RWPE1 (cell line): ENCODE data around the gene DMTF1.

Experiments
- CTCF ChIA-PET: fragments of 350-600 bp; sonication (Branson Sonifier 250); formaldehyde crosslinking; extraction: SDS; loops from one replicate; lab custom pipeline; 2021; lab: Yijun Ruan, JAX
- POLR2A ChIA-PET: fragments of 400-600 bp; formaldehyde crosslinking; extraction: SDS; loops from one replicate; lab custom pipeline; 2020; ENCODE audit warnings: antibody characterized with exemption; ENCODE audit not compliant: low non-redundant PET; lab: Yijun Ruan, JAX
- DNase-seq: peaks from one replicate; pipeline ENCODE4 v3.0.0; 2012; ENCODE audit warnings: low spot score
- H3K27ac ChIP-seq: fragments of 450-650 bp; 2 replicates; pipeline ENCODE4 v1.5.1; 2017
- TF ChIP-seq, protein P1 (sequence below): fragments of 450-650 bp; conservative IDR thresholded peaks from 2 replicates; pipeline ENCODE4 v1.5.1; 2017; ENCODE audit warnings: low read depth, mild to moderate bottlenecking

DMTF1 gene

DNA sequence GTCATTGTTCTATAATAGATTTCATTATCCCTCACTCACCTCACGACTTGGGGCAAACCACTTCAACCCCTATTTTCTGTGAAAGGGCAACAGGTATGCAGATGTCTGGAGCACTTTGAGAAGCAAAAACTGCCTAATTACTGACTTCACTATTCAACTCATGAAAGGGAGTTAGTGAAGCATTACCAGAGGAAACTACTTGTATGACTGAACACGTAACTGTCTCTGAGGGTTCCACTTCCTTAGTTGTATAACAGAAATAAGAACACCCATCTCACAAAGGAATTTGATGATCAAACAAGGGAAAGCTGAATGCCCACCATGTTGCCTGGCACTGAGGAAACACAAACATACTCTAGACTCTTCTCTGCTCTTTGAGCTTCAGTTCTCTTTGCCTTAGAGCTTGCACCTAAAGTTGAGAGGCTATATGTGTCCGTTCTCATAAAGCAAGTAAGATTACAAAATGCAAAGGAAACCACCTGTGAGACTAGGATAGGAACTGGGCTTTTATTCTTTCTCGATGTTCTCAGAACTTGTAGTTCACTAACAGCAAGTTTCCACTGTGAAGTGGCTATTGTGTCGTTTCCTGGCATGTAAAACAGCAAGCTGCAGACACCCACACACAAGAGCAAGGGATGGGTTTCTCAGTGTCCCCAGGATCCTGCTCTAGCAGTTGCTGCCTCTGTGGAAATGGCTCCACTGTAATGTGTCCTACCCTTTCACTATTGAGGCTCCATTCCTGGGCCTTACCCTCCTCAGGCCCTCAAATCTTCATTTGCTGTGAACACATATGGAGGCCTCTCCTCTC is 64.7 kb downstream of the DMTF1 start:
- ChIA-PET POLR2A (no interaction called here), CTCF (interaction anchor here (1.0 kb wide), 1 partner anchor 12 kb away, joined by 6 read pairs; no protein-coding TSS in a partner anchor)
- H3K27ac ChIP-seq: no peak overlapping the region
- TF ChIP-seq, protein P1, sequence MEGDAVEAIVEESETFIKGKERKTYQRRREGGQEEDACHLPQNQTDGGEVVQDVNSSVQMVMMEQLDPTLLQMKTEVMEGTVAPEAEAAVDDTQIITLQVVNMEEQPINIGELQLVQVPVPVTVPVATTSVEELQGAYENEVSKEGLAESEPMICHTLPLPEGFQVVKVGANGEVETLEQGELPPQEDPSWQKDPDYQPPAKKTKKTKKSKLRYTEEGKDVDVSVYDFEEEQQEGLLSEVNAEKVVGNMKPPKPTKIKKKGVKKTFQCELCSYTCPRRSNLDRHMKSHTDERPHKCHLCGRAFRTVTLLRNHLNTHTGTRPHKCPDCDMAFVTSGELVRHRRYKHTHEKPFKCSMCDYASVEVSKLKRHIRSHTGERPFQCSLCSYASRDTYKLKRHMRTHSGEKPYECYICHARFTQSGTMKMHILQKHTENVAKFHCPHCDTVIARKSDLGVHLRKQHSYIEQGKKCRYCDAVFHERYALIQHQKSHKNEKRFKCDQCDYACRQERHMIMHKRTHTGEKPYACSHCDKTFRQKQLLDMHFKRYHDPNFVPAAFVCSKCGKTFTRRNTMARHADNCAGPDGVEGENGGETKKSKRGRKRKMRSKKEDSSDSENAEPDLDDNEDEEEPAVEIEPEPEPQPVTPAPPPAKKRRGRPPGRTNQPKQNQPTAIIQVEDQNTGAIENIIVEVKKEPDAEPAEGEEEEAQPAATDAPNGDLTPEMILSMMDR: no peak
- no peak for DNase-seq

- ChIA-PET POLR2A (no interaction called here), CTCF (interaction anchor here (0.6 to 1.0 kb wide), 3 partner anchors 11 to 101 kb away, joined by 3 to 6 read pairs (median 4); no protein-coding TSS in a partner anchor)
- TF ChIP-seq, protein P1: no peak
- H3K27ac ChIP-seq: no peak overlapping the region
- DNase-seq: no peak
These were observed 65.9 kb downstream of the DMTF1 start for GRCh38 chr7:87217983-87218653.

DNA sequence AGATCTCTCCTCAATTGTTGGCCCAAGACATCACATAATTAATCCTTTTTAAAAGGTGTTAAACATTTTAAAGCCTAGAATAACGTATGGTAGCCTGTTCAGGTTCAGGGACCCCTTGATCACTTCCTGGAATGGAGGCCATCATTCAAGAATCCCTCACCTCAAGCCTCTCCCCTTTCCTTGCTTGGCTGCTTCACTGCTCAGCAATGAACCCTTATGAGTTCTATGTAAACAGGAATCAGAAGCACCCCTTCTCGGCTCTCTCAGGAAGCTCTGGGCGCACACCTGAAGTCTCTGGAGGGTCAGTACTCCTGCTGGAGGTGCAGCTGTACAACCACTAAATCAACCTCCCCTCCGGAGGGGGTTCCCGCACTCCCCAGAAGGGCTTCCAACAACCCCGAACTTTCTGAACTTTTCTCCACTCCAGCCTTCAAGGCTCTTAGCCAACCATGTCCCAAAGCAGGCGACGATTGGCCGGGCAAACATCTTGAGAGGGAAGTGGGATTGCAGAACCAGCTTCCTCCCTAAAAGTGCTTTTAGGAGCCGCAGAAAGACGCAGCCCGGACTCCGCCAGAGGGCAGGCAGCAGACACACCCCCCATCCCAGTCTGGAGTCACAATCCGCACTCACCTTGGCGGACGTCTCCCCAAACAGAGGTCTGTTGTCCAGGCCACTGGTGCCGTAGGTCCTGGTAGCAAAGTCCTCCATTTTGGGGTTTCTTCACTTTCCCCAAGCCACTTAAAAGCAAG is 66.7 kb downstream of the DMTF1 start:
- DNase-seq: peak; percentile 65
- peak overlapping the region; percentile 86 for H3K27ac ChIP-seq
- CTCF ChIA-PET: interaction anchor here (0.7 to 1.2 kb wide), 2 partner anchors 64 to 1760 kb away, joined by 3 to 4 read pairs; no protein-coding TSS in a partner anchor
- POLR2A ChIA-PET: interaction anchor here (1.1 kb wide), 1 partner anchor 66 kb away, joined by 5 read pairs; the partner anchor contains the start of gene DMTF1
- TF ChIP-seq, protein P1: peak; percentile 12; the same call in 1 of the 2 replicates

GRCh38 chr7:87219545-87220025 is 67.3 kb downstream of the DMTF1 start, which contains the start of gene TMEM243:
Gene TMEM243, minus strand, starts transcription at chr7:87219732. Its CDS starts 229 bp downstream, at chr7:87219503.
- peak within 1 kb of the TSS; percentile 86 for H3K27ac ChIP-seq
- peak; percentile 68 for DNase-seq
- POLR2A ChIA-PET: interaction anchor here (1.1 kb wide), 1 partner anchor 67 kb away, joined by 5 read pairs; the partner anchor contains the start of gene DMTF1
- TF ChIP-seq, protein P1: no peak; the same call in none of the 2 replicates
- CTCF ChIA-PET: interaction anchor here (0.7 to 1.2 kb wide), 2 partner anchors 65 to 1761 kb away, joined by 3 to 4 read pairs; no protein-coding TSS in a partner anchor

GRCh38 chr7:87220026-87220733 is 67.9 kb downstream of the DMTF1 start:
- peak overlapping the region; percentile 86 for H3K27ac ChIP-seq
- DNase-seq: peak; percentile 90
- TF ChIP-seq, protein P1: no peak; the same call in 1 of the 2 replicates
- ChIA-PET CTCF (interaction anchor here (0.7 kb wide), 1 partner anchor 1761 kb away, joined by 3 read pairs; no protein-coding TSS in a partner anchor), POLR2A (interaction anchor here (1.0 kb wide), 1 partner anchor 68 kb away, joined by 6 read pairs; the partner anchor contains the start of gene DMTF1)
